ENCODE results near the gene MTF2. TPM values are rescaled to one million over a fixed set of nuclear protein-coding genes. Genes with fewer than 3 reads are reported as not detected.

MTF2 gene
- polyA plus RNA-seq, 1 donor, result 30.6 TPM

DNA sequence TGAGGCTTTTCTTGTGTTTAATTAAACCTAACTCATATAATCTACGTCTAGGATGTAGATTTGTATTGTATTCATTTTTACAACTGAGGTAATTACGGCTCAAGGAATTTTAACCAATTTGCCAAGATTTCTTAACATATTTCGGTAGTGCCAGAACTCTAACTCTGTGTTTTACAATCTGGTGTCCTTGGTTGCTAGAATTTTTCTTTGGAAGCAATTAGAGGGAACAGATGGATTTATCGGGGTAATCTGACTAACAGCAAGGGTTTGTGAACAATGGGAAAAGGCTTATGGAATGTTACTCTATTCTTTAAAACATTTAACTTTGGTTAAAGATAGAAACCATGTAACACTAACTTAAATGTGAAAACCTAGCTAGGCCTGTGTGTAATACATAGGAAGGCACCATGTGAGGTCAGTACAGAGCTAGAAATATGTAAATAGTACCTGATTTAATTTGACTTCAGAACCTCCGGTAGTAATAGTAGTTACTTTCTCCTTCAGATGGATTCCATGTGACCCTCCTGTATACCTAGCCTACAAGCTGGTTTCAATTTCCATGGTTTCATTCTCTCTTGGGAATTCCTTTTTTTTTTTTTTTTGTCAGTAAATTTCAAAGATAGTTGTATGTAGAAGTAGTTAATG is 1.2 kb downstream of the MTF2 start:
- DNase-seq, result peak; percentile 47 to 79
- WGBS (ENCODE audit: insufficient coverage, low lambda C conversion rate), result 7% methylated on average over 3 of the region's 5 CpGs
- peaks cover 8% of the 10 kb centered on the region for H3K4me1 ChIP-seq (ENCODE audit: control insufficient read depth, insufficient read depth, low read length)
- H3K4me3 ChIP-seq (ENCODE audit: low read length), result peak overlapping the region; percentile 98
- H3K36me3 ChIP-seq (ENCODE audit: control insufficient read depth, insufficient read depth, low read length), result peaks cover 5% of the 10 kb centered on the region
- H3K27me3 ChIP-seq (ENCODE audit: control insufficient read depth, insufficient read depth, low read length), result no peaks in the 10 kb centered on the region
- H3K27ac ChIP-seq (ENCODE audit: low read length), result peak overlapping the region; percentile 95
- no peaks in the 10 kb centered on the region for H3K9me3 ChIP-seq (ENCODE audit: control insufficient read depth, low read depth, low read length)

DNA sequence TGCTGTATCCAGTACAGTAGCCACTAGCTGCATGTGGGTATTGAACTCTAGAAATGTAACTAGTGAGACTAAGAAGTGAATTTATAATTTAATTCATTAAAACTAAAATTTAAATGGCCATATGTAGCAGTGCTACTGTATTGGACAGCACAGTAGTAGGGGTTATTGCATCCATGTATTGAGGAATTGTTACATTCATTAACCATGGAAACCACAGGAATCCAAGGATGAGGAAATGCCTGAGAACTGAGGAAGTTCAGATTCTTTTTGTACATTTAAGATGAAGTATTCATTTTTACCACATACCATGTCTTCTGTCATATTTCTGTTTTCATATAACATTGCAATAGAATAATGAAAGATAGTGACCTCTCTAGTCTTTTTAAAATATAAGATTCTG is 2.6 kb downstream of the MTF2 start:
- H3K9me3 ChIP-seq (ENCODE audit: control insufficient read depth, low read depth, low read length), result no peaks in the 10 kb centered on the region
- peak overlapping the region; percentile 22 for H3K27ac ChIP-seq (ENCODE audit: low read length)
- H3K4me3 ChIP-seq (ENCODE audit: low read length), result peak overlapping the region; percentile 98
- H3K27me3 ChIP-seq (ENCODE audit: control insufficient read depth, insufficient read depth, low read length), result no peaks in the 10 kb centered on the region
- peaks cover 9% of the 10 kb centered on the region for H3K36me3 ChIP-seq (ENCODE audit: control insufficient read depth, insufficient read depth, low read length)
- peaks cover 8% of the 10 kb centered on the region for H3K4me1 ChIP-seq (ENCODE audit: control insufficient read depth, insufficient read depth, low read length)
- no peak for DNase-seq

DNA sequence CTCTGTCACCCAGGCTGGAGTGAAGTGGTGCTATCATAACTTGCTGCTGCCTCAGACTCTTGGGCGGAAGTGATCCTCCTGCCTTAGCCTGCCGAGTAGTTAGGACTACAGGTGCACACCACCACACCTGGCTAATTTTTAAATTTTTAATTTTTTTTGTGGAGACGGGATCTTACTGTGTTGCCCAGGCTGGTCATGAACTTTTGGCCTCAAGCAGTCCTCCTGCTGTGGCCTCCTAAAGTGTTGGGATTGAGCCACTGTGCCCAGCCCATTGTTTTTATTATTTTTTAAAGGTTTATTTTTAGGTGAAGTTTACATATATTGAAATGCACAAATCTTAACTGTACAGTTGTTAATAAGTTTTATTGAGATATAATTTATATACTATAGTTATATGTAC is 3.2 kb downstream of the MTF2 start:
- no peaks in the 10 kb centered on the region for H3K27me3 ChIP-seq (ENCODE audit: control insufficient read depth, insufficient read depth, low read length)
- H3K27ac ChIP-seq (ENCODE audit: low read length), result no peak overlapping the region
- H3K4me1 ChIP-seq (ENCODE audit: control insufficient read depth, insufficient read depth, low read length), result peaks cover 8% of the 10 kb centered on the region
- H3K9me3 ChIP-seq (ENCODE audit: control insufficient read depth, low read depth, low read length), result no peaks in the 10 kb centered on the region
- peaks cover 9% of the 10 kb centered on the region for H3K36me3 ChIP-seq (ENCODE audit: control insufficient read depth, insufficient read depth, low read length)
- no CpG with 5 or more reads among the region's 3 CpGs for whole genome bisulfite sequencing (ENCODE audit: insufficient coverage, low lambda C conversion rate)
- no peak for DNase-seq
- no peak overlapping the region for H3K4me3 ChIP-seq (ENCODE audit: low read length)

DNA sequence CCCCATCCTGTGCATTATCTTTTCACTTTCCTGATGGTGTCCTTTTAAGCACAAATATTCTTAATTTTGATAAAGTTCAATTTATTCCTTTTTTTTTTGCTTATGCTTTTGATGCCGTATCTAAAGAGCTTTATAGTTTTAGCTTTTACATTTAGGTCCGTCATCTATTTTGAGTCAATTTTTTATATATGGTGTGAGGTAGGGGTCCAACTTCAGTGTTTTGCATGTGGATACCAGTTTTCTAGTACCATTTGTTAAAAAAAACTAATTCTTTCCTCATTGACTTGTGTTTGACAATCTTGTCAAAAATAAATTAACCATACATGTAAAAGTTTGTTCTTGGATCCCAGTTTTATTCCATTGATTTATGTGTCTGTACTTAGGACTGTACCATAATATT is 4.9 kb downstream of the MTF2 start:
- Histone ChIP-seq H3K36me3 (ENCODE audit: control insufficient read depth, insufficient read depth, low read length) (peaks cover 11% of the 10 kb centered on the region), H3K9me3 (ENCODE audit: control insufficient read depth, low read depth, low read length) (no peaks in the 10 kb centered on the region), H3K4me1 (ENCODE audit: control insufficient read depth, insufficient read depth, low read length) (peaks cover 5% of the 10 kb centered on the region), H3K27me3 (ENCODE audit: control insufficient read depth, insufficient read depth, low read length) (no peaks in the 10 kb centered on the region), H3K27ac (ENCODE audit: low read length) (no peak overlapping the region), H3K4me3 (ENCODE audit: low read length) (no peak overlapping the region)
- no peak for DNase-seq
- 93% methylated on average over 2 of the region's 2 CpGs for WGBS (ENCODE audit: insufficient coverage, low lambda C conversion rate)

DNA sequence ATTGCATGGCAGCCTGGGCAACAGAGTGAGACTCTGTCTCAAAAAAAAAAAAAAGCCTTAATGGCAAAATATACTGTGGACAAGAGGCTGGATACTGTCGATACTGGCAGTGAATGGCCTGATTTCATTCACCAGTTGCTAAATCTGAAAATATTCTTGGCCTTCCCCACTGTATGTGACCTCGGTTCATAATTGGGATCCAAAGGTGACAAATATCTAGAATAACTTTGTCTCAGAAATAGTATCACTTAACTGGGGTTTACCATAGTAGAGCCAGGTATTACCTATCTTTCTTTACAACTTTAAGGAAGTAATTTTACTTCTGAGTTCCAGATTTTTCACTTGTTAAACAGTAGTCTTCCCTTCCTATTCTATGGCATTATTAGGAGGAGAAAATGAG is 8.4 kb downstream of the MTF2 start:
- WGBS (ENCODE audit: insufficient coverage, low lambda C conversion rate), result 67% methylated on average over 1 of the region's 2 CpGs

DNA sequence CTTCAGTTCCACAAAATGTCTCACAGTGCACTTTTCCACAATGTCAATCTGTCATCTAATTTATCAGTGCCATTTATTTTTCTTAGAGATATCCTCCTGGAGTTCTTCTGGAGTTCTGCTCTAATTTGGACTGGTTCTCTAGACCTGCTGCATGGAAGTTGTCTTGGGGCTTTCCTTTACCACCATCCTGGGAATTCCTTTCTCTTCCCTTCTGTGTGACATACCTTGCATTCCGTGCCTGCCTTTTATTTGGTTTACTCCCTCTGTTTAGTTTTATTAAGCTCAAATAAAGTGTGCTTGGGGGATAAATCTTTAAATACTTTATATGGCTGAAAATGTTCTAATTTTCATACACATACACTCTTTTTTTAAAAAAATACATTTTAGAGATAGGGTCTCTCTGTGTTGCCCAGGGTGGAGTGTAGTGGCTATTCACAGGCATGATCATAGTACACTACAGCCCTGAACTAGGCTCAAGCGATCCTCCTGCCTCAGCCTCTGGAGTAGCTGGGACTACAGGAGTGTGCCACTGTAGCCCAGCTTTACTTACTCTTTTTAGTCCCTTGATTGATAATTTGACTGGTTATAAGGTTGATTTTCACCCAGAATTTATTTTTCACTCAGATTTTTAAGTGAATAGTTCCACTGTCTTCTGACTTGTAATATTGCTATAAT is 14.4 kb downstream of the MTF2 start:
- H3K27me3 ChIP-seq (ENCODE audit: control insufficient read depth, insufficient read depth, low read length), result no peaks in the 10 kb centered on the region
- no peaks in the 10 kb centered on the region for H3K4me1 ChIP-seq (ENCODE audit: control insufficient read depth, insufficient read depth, low read length)
- no peak overlapping the region for H3K27ac ChIP-seq (ENCODE audit: low read length)
- H3K4me3 ChIP-seq (ENCODE audit: low read length), result no peak overlapping the region
- H3K9me3 ChIP-seq (ENCODE audit: control insufficient read depth, low read depth, low read length), result no peaks in the 10 kb centered on the region
- peaks cover 4% of the 10 kb centered on the region for H3K36me3 ChIP-seq (ENCODE audit: control insufficient read depth, insufficient read depth, low read length)
- 80% methylated on average over 1 of the region's 2 CpGs for WGBS (ENCODE audit: insufficient coverage, low lambda C conversion rate)
- no peak for DNase-seq

More for the DNA sequence above, 8.4 kb downstream of the MTF2 start:
- DNase-seq, result no peak
- Histone ChIP-seq H3K27me3 (ENCODE audit: control insufficient read depth, insufficient read depth, low read length) (no peaks in the 10 kb centered on the region), H3K4me1 (ENCODE audit: control insufficient read depth, insufficient read depth, low read length) (no peaks in the 10 kb centered on the region), H3K9me3 (ENCODE audit: control insufficient read depth, low read depth, low read length) (no peaks in the 10 kb centered on the region), H3K27ac (ENCODE audit: low read length) (no peak overlapping the region), H3K4me3 (ENCODE audit: low read length) (no peak overlapping the region), H3K36me3 (ENCODE audit: control insufficient read depth, insufficient read depth, low read length) (peaks cover 10% of the 10 kb centered on the region)

DNA sequence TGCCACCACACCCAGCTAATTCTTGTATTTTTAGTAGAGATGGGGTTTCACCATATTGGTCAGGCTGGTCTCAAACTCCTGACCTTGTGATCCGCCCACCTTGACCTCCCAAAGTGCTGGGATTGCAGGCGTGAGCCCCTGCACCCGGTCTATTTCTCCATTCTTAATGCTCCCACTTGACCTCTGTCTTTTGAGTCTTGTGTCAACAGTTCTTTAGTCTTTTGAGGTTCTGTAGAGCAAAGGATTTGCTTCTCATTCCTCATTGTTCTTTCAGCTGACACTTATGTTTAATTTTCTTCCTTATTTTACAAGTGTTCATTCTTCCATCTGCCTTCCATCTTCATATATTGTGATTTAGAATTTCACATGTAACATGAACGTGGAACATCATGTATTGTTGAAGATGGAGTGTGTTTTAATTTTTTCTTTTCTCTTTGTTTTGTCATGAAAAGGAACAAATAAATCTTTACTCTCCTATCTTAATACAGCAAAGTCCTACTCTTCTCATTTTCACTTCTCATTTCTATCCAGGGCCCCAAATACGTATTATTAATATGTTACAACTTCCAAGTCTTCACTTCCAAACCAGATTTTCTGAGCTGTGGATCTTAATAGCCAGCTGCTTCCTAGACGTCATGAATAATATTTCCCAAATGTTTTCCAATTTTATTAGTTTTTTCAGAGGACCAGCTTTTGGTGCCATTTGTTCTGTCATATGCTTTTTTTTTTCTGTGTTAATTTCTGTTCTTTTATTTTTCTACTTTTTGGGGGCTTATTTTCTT is 16.9 kb downstream of the MTF2 start:
- no peak for DNase-seq
- no peak overlapping the region for H3K4me3 ChIP-seq (ENCODE audit: low read length)
- no peaks in the 10 kb centered on the region for H3K36me3 ChIP-seq (ENCODE audit: control insufficient read depth, insufficient read depth, low read length)
- H3K27ac ChIP-seq (ENCODE audit: low read length), result no peak overlapping the region
- H3K4me1 ChIP-seq (ENCODE audit: control insufficient read depth, insufficient read depth, low read length), result no peaks in the 10 kb centered on the region
- no peaks in the 10 kb centered on the region for H3K27me3 ChIP-seq (ENCODE audit: control insufficient read depth, insufficient read depth, low read length)
- 78% methylated on average over 2 of the region's 6 CpGs for WGBS (ENCODE audit: insufficient coverage, low lambda C conversion rate)
- no peaks in the 10 kb centered on the region for H3K9me3 ChIP-seq (ENCODE audit: control insufficient read depth, low read depth, low read length)

DNA sequence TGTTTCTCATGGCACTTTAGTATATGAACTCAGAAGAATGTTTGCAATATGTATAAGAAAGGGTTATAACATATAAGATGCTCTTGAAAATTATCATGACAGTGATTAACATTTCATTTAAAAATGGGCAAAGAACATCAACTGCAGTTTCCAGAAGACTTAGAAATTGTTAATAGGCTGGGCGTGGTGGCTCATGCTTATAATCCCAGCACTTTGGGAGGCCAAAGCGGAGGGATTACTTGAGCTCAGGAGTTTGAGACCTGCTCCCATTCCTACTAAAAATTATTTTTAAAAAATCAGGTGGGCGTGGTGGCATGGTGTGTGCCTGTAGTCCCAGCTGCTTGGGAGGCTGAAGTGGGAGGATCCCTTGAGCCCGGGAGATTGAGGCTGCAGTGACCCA is 23.1 kb downstream of the MTF2 start:
- Histone ChIP-seq H3K27me3 (ENCODE audit: control insufficient read depth, insufficient read depth, low read length) (no peaks in the 10 kb centered on the region), H3K27ac (ENCODE audit: low read length) (no peak overlapping the region), H3K4me1 (ENCODE audit: control insufficient read depth, insufficient read depth, low read length) (no peaks in the 10 kb centered on the region), H3K9me3 (ENCODE audit: control insufficient read depth, low read depth, low read length) (peaks cover 2% of the 10 kb centered on the region), H3K4me3 (ENCODE audit: low read length) (no peak overlapping the region), H3K36me3 (ENCODE audit: control insufficient read depth, insufficient read depth, low read length) (peaks cover 7% of the 10 kb centered on the region)
- no CpG with 5 or more reads among the region's 4 CpGs for WGBS (ENCODE audit: insufficient coverage, low lambda C conversion rate)
- DNase-seq, result no peak

DNA sequence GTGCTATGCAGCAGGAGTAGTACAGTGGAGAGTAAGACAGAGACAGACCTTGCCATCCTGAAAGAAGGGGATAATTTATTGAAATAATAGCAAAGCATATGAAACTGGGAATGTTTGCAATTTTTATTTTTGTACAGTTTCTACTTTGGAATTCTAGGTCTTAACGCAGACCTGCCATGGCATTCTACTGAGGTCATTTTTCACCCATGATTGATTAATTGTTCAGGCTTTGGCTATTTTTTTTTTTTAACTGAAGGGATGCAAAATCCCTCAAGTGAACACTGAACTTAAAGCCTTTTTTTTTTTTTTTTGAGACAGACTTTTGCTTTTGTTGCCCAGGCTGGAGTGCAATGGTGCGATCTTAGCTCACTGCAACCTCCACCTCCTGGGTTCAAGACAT is 27.1 kb downstream of the MTF2 start:
- DNase-seq, result no peak
- Histone ChIP-seq H3K27ac (ENCODE audit: low read length) (no peak overlapping the region), H3K36me3 (ENCODE audit: control insufficient read depth, insufficient read depth, low read length) (peaks cover 10% of the 10 kb centered on the region), H3K9me3 (ENCODE audit: control insufficient read depth, low read depth, low read length) (peaks cover 14% of the 10 kb centered on the region), H3K27me3 (ENCODE audit: control insufficient read depth, insufficient read depth, low read length) (no peaks in the 10 kb centered on the region), H3K4me1 (ENCODE audit: control insufficient read depth, insufficient read depth, low read length) (no peaks in the 10 kb centered on the region), H3K4me3 (ENCODE audit: low read length) (no peak overlapping the region)
- WGBS (ENCODE audit: insufficient coverage, low lambda C conversion rate), result 100% methylated on average over 1 of the region's 2 CpGs

DNA sequence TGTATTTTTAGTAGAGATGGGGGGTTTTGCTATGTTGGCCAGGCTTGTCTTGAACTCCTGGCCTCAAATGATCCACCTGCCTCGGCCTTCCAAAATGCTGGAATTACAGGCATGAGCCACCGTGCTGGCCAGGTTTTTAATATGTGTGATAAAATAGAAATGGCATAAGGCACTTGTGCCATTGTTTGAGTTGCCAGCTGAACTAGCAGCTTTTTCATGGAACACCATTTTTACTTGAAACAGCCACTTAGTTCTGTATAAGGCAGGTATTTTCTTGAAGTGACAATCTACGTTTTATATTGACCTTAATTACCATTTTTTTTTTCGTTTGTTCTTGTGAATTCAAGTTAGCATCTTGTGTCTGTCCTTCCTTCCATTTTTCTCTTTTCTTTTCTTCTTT is 28.3 kb downstream of the MTF2 start:
- Histone ChIP-seq H3K27me3 (ENCODE audit: control insufficient read depth, insufficient read depth, low read length) (no peaks in the 10 kb centered on the region), H3K4me1 (ENCODE audit: control insufficient read depth, insufficient read depth, low read length) (no peaks in the 10 kb centered on the region), H3K27ac (ENCODE audit: low read length) (no peak overlapping the region), H3K36me3 (ENCODE audit: control insufficient read depth, insufficient read depth, low read length) (peaks cover 10% of the 10 kb centered on the region), H3K9me3 (ENCODE audit: control insufficient read depth, low read depth, low read length) (peaks cover 14% of the 10 kb centered on the region), H3K4me3 (ENCODE audit: low read length) (no peak overlapping the region)
- 100% methylated on average over 2 of the region's 4 CpGs for WGBS (ENCODE audit: insufficient coverage, low lambda C conversion rate)
- no peak for DNase-seq

Data from large intestine (tissue), 3 donors.